ENCODE data around the gene HAPLN3.

HAPLN3 gene

GRCh38 chr15:88891540-88892254, 3.6 kb downstream of the HAPLN3 start:
- DNase-seq: no peak

- DNase-seq: no peak
These were observed 4.8 kb downstream of the HAPLN3 start for GRCh38 chr15:88890495-88890894.

- DNase-seq: no peak
These were observed 6.6 kb downstream of the HAPLN3 start for GRCh38 chr15:88888719-88889118.

- DNase-seq: no peak
These were observed 8.2 kb downstream of the HAPLN3 start for GRCh38 chr15:88887068-88887580.

- DNase-seq: no peak
These were observed 12.6 kb downstream of the HAPLN3 start for GRCh38 chr15:88882785-88883184.

- DNase-seq: no peak
These were observed 13.6 kb downstream of the HAPLN3 start for GRCh38 chr15:88881775-88882174.

GRCh38 chr15:88880944-88881740, 14.2 kb downstream of the HAPLN3 start:
- no peak for DNase-seq

GRCh38 chr15:88878720-88879184, 16.6 kb downstream of the HAPLN3 start:
- DNase-seq: peak; percentile 35

GRCh38 chr15:88877906-88878305, 17.4 kb downstream of the HAPLN3 start:
- DNase-seq: no peak

GRCh38 chr15:88877415-88877814, 17.9 kb downstream of the HAPLN3 start:
- no peak for DNase-seq

GRCh38 chr15:88876573-88876972, 18.8 kb downstream of the HAPLN3 start:
- DNase-seq: no peak

GRCh38 chr15:88874684-88875083, 20.7 kb downstream of the HAPLN3 start:
- DNase-seq: no peak

GRCh38 chr15:88874275-88874674, 21.1 kb downstream of the HAPLN3 start:
- no peak for DNase-seq

GRCh38 chr15:88873786-88874185, 21.6 kb downstream of the HAPLN3 start:
- no peak for DNase-seq

GRCh38 chr15:88872706-88873105, 22.6 kb downstream of the HAPLN3 start:
- DNase-seq: no peak

GRCh38 chr15:88872106-88872505, 23.2 kb downstream of the HAPLN3 start:
- DNase-seq: no peak

GRCh38 chr15:88871313-88871712, 24.0 kb downstream of the HAPLN3 start:
- DNase-seq: no peak

- DNase-seq: no peak
These were observed 29.0 kb downstream of the HAPLN3 start for GRCh38 chr15:88866295-88866881.

- no peak for DNase-seq
These were observed 29.7 kb downstream of the HAPLN3 start for GRCh38 chr15:88865498-88866099.

- no peak for DNase-seq
These were observed 30.4 kb downstream of the HAPLN3 start for GRCh38 chr15:88864861-88865497.

GRCh38 chr15:88863412-88863811, 31.9 kb downstream of the HAPLN3 start:
- no peak for DNase-seq

- no peak for DNase-seq
These were observed 35.1 kb downstream of the HAPLN3 start for GRCh38 chr15:88860212-88860611.

- DNase-seq: no peak
These were observed 35.8 kb downstream of the HAPLN3 start for GRCh38 chr15:88859550-88859949.
